AG09309 (cell line): ENCODE results near the gene TSPAN4.

Experiments used
- DNase-seq: peaks from one replicate; pipeline ENCODE4 v3.0.0-alpha.2; 2010; ENCODE audit warnings: low read depth
- H3K4me3 ChIP-seq: 2 replicates; pipeline ENCODE4 v1.5.1; 2011; ENCODE audit warnings: mild to moderate bottlenecking, low read depth, low read length, moderate library complexity; ENCODE audit not compliant: control insufficient read depth
- CTCF ChIP-seq: IDR thresholded peaks from 2 replicates; pipeline ENCODE4 v1.5.1; 2011; ENCODE audit warnings: mild to moderate bottlenecking, low read depth, low read length, inconsistent platforms; ENCODE audit not compliant: insufficient read depth, control insufficient read depth; ENCODE audit errors: missing control alignments

The TSPAN4 gene

GRCh38 chr11:829176-829846 is 13.3 kb upstream of the TSPAN4 start:
- DNase-seq = no peak
- no peak for TF ChIP-seq CTCF
- H3K4me3 ChIP-seq = no peak overlapping the region

GRCh38 chr11:829847-830294 is 12.8 kb upstream of the TSPAN4 start:
- no peak for DNase-seq
- no peak for TF ChIP-seq CTCF
- H3K4me3 ChIP-seq = no peak overlapping the region

GRCh38 chr11:830295-831117 is 12.1 kb upstream of the TSPAN4 start:
- no peak for TF ChIP-seq CTCF
- peak overlapping the region; percentile 28 for H3K4me3 ChIP-seq
- no peak for DNase-seq

GRCh38 chr11:831118-831864 is 11.4 kb upstream of the TSPAN4 start:
- no peak overlapping the region for H3K4me3 ChIP-seq
- no peak for TF ChIP-seq CTCF
- DNase-seq = no peak

- no peak for TF ChIP-seq CTCF
- H3K4me3 ChIP-seq = peak overlapping the region; percentile 63
- no peak for DNase-seq
Measured at GRCh38 chr11:831961-832528, 10.6 kb upstream of the TSPAN4 start.

GRCh38 chr11:832529-833113 is 10.0 kb upstream of the TSPAN4 start, which contains the start of gene CD151:
TSS of gene CD151 (plus strand) at chr11:832952. CDS start at chr11:836070, 3,118 bp downstream.
- DNase-seq = no peak
- peak within 1 kb of the TSS; percentile 63 for H3K4me3 ChIP-seq
- no peak for TF ChIP-seq CTCF
